Stimulated activated memory B cell treated with anti-CD40 and anti-IgM and Interleukin-4, amounts not matched to agents 10 μg/mL and 1 μg/mL and 100 μg/mL, for 72 hours (primary cell): ENCODE measurements around the gene LTB4R.

Source experiments
- ATAC-seq: fragments of 150-1000 bp; cut with Tn5 transposase; 2 replicates; pipeline ENCODE4 v1.10.0; 2021
- H3K27ac Mint-ChIP-seq: one replicate; pipeline ENCODE4 v1.8.0; 2022; ENCODE audit warnings: mild to moderate bottlenecking, mixed read lengths
- H3K27me3 Mint-ChIP-seq: one replicate; pipeline ENCODE4 v1.8.0; 2022; ENCODE audit warnings: mixed read lengths
- H3K36me3 Mint-ChIP-seq: one replicate; pipeline ENCODE4 v1.8.0; 2022; ENCODE audit warnings: mixed read lengths
- H3K4me1 Mint-ChIP-seq: one replicate; pipeline ENCODE4 v1.8.0; 2022; ENCODE audit warnings: mixed read lengths
- H3K4me3 Mint-ChIP-seq: one replicate; pipeline ENCODE4 v1.8.0; 2022; ENCODE audit warnings: mild to moderate bottlenecking, moderate library complexity, mixed read lengths
- H3K9me3 Mint-ChIP-seq: one replicate; pipeline ENCODE4 v1.8.0; 2022; ENCODE audit warnings: mixed read lengths

LTB4R gene

GRCh38 chr14:24289649-24290280, 21.5 kb upstream of the LTB4R start:
- H3K9me3 Mint-ChIP-seq, result no peaks in the 10 kb centered on the region
- H3K27me3 Mint-ChIP-seq, result no peaks in the 10 kb centered on the region
- peaks cover 43% of the 10 kb centered on the region for H3K4me1 Mint-ChIP-seq
- no peak overlapping the region for H3K27ac Mint-ChIP-seq
- peaks cover 39% of the 10 kb centered on the region for H3K36me3 Mint-ChIP-seq
- H3K4me3 Mint-ChIP-seq, result peak overlapping the region; percentile 52
- ATAC-seq, result peak; percentile 98

DNA sequence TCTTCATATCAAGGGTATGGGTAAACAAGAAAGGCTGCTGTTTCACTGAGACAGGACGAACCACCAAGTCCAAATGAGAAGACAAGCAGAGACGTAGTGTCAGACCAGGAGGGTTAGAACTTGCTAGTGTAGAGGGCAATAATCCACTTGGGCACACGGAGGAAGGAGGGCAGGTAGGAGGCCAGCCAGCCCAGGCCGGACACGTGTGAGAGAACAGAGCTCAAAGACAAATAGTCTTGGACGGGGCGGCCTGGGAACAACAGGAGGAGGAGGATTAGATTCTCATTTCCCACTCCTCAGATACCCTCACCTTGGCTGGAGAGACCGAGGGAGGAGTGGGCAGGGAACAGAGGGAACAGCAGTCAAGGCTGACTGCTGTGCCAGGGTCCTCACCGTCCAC, 20.6 kb upstream of the LTB4R start:
- Mint-ChIP-seq H3K9me3 (no peaks in the 10 kb centered on the region), H3K27ac (no peak overlapping the region), H3K4me1 (peaks cover 40% of the 10 kb centered on the region), H3K36me3 (peaks cover 46% of the 10 kb centered on the region), H3K27me3 (no peaks in the 10 kb centered on the region), H3K4me3 (no peak overlapping the region)
- ATAC-seq, result no peak

- H3K27ac Mint-ChIP-seq, result no peak overlapping the region
- peaks cover 48% of the 10 kb centered on the region for H3K4me1 Mint-ChIP-seq
- no peak for ATAC-seq
- no peaks in the 10 kb centered on the region for H3K27me3 Mint-ChIP-seq
- H3K4me3 Mint-ChIP-seq, result no peak overlapping the region
- peaks cover 55% of the 10 kb centered on the region for H3K36me3 Mint-ChIP-seq
- no peaks in the 10 kb centered on the region for H3K9me3 Mint-ChIP-seq
Observed at GRCh38 chr14:24291446-24292117, 19.7 kb upstream of the LTB4R start.

GRCh38 chr14:24292118-24292807, 19.0 kb upstream of the LTB4R start:
- Mint-ChIP-seq H3K9me3 (no peaks in the 10 kb centered on the region), H3K4me3 (no peak overlapping the region), H3K27ac (no peak overlapping the region), H3K4me1 (peaks cover 54% of the 10 kb centered on the region), H3K27me3 (no peaks in the 10 kb centered on the region), H3K36me3 (peaks cover 57% of the 10 kb centered on the region)
- no peak for ATAC-seq

DNA sequence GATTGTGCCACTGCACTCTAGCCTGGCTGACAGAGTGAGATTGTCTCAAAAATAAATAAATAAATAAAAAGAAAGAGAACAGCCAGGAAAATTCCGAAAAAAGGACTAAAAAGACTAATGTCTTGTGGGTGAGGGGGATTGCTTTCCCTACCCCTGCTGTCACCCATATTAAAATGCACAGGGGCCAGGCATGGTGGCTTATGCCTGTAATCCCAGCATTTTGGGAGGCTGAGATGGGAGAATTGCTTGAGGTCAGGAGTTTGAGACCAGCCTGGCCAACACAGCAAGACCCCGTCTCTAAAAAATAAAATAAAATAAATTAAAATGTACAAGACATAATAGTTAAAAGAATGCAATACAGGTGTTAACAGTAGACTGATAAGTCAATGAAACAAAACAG, 17.8 kb upstream of the LTB4R start:
- no peak overlapping the region for H3K4me3 Mint-ChIP-seq
- H3K9me3 Mint-ChIP-seq, result no peaks in the 10 kb centered on the region
- H3K27ac Mint-ChIP-seq, result no peak overlapping the region
- no peak for ATAC-seq
- no peaks in the 10 kb centered on the region for H3K27me3 Mint-ChIP-seq
- H3K36me3 Mint-ChIP-seq, result peaks cover 57% of the 10 kb centered on the region
- peaks cover 53% of the 10 kb centered on the region for H3K4me1 Mint-ChIP-seq

DNA sequence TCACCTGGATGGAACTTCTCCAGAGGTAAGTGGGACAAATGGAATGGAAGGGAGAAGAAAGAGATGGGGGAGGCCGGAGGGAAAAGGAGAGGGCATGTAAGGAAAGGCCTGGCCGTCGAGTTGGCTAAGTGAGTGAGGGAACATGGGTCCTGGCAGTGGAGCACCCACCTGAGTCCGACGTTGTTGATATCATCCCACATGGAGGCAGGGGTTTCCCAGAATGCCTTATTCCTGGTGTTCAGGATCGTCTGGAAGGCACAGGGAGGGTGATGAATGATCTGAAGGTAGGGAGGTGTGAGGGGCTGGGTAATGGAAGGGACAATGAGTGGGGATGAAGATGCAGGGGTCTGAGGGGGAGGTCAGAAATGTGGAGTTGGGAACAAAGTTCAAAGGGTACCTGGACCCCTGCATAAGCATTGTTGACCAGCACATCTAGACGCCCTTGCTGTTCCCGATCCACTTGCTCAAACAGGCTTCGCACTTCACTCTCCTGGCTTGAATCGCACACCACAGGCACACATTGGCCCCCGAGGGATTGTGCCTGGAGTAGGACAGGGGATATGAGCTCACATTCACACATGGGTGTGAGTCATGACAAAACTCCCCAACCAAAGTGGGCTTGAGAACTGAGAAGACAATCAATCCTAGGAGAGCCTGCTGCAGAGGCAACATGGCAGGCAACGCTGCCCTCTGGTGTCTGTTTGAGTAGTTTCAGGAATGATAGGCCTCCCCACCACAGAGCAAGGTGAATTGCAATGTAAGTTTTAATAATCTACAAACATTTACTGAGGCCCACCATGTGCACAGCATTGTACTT, 14.8 kb upstream of the LTB4R start:
- Mint-ChIP-seq H3K27me3 (no peaks in the 10 kb centered on the region), H3K4me1 (peaks cover 49% of the 10 kb centered on the region), H3K9me3 (no peaks in the 10 kb centered on the region), H3K36me3 (peaks cover 37% of the 10 kb centered on the region), H3K4me3 (no peak overlapping the region), H3K27ac (peak overlapping the region; percentile 68)
- ATAC-seq, result peak; percentile 79

- ATAC-seq, result peak; percentile 2
- H3K4me3 Mint-ChIP-seq, result no peak overlapping the region
- H3K27me3 Mint-ChIP-seq, result no peaks in the 10 kb centered on the region
- peak overlapping the region; percentile 68 for H3K27ac Mint-ChIP-seq
- peaks cover 49% of the 10 kb centered on the region for H3K4me1 Mint-ChIP-seq
- H3K36me3 Mint-ChIP-seq, result peaks cover 31% of the 10 kb centered on the region
- H3K9me3 Mint-ChIP-seq, result no peaks in the 10 kb centered on the region
Observed at GRCh38 chr14:24297190-24297964, 13.9 kb upstream of the LTB4R start.

GRCh38 chr14:24298892-24299254, 12.4 kb upstream of the LTB4R start:
- no peaks in the 10 kb centered on the region for H3K9me3 Mint-ChIP-seq
- H3K4me1 Mint-ChIP-seq, result peaks cover 47% of the 10 kb centered on the region
- no peak for ATAC-seq
- H3K27me3 Mint-ChIP-seq, result no peaks in the 10 kb centered on the region
- H3K27ac Mint-ChIP-seq, result peak overlapping the region; percentile 89
- H3K36me3 Mint-ChIP-seq, result peaks cover 35% of the 10 kb centered on the region
- peak overlapping the region; percentile 93 for H3K4me3 Mint-ChIP-seq

DNA sequence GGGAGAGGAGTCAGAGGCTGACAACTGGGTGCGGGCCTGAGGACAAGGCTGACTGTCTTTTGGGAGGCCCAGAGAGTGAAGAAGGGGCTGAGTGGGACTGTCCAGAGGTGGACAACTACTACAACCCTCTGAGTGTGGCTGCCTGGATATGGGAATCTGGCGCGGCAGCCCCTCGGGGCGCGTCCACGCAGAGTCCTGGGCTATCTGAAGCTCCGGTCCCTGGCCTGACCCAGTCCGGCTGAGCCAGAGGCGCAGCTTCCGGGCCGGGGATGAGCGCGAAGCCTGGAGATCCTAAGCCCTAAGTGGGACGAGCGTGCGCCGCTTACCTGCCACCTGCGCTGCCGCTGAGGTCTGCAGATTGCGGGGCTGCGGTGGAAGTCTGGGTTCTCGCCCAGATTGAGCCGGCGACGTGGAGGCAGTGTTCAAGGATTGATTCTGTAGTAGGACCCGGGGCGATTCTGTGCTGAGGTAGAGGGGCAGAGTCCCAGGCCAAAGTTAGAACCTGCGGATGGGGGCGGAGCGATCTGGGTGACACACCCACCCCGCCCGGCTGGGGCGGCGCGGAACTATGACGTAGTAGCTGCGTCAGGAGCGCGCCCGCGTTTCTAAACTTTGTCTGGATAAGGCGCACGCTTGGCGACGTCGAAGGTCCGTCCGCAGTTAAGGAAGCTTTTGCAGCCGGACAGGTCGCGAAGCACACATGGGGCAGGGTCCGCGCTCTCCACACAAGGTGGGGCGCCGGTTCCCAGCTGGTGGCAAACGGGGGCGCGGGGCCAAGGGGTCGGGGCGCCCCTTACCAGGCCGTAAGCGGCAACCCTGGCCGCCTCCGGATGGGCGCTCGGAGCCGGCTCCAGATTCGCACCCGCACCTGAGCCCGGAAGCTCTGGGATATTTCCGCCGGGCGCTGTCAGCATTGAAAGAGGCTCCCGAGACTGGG, 11.8 kb upstream of the LTB4R start, which contains the start of the genes DHRS1 and NOP9:
TSS of gene DHRS1 (minus strand) at position 526 of the 937 bp plus-strand sequence. CDS start 674 bp downstream, outside the sequence.
TSS of gene NOP9 (plus strand) at position 596 of the 937 bp plus-strand sequence. CDS start at position 701, 105 bp downstream.
- peak within 1 kb of the TSS; percentile 89 for H3K27ac Mint-ChIP-seq
- H3K27me3 Mint-ChIP-seq, result no peaks in the 10 kb centered on the region
- peaks cover 36% of the 10 kb centered on the region for H3K36me3 Mint-ChIP-seq
- peak; percentile 92 for ATAC-seq
- no peaks in the 10 kb centered on the region for H3K9me3 Mint-ChIP-seq
- peak within 1 kb of the TSS; percentile 93 for H3K4me3 Mint-ChIP-seq
- H3K4me1 Mint-ChIP-seq, result peaks cover 47% of the 10 kb centered on the region

GRCh38 chr14:24300326-24300980, 10.8 kb upstream of the LTB4R start:
- Mint-ChIP-seq H3K4me3 (peak overlapping the region; percentile 93), H3K36me3 (peaks cover 37% of the 10 kb centered on the region), H3K27me3 (no peaks in the 10 kb centered on the region), H3K27ac (peak overlapping the region; percentile 89), H3K9me3 (no peaks in the 10 kb centered on the region), H3K4me1 (peaks cover 47% of the 10 kb centered on the region)
- ATAC-seq, result no peak

GRCh38 chr14:24304019-24304387, 7.3 kb upstream of the LTB4R start:
- no peak overlapping the region for H3K27ac Mint-ChIP-seq
- H3K4me1 Mint-ChIP-seq, result peaks cover 31% of the 10 kb centered on the region
- no peaks in the 10 kb centered on the region for H3K27me3 Mint-ChIP-seq
- no peak overlapping the region for H3K4me3 Mint-ChIP-seq
- no peak for ATAC-seq
- H3K9me3 Mint-ChIP-seq, result no peaks in the 10 kb centered on the region
- H3K36me3 Mint-ChIP-seq, result peaks cover 41% of the 10 kb centered on the region

GRCh38 chr14:24307156-24307574, 4.1 kb upstream of the LTB4R start:
- no peak overlapping the region for H3K27ac Mint-ChIP-seq
- H3K9me3 Mint-ChIP-seq, result no peaks in the 10 kb centered on the region
- peaks cover 38% of the 10 kb centered on the region for H3K4me1 Mint-ChIP-seq
- no peak overlapping the region for H3K4me3 Mint-ChIP-seq
- H3K36me3 Mint-ChIP-seq, result peaks cover 48% of the 10 kb centered on the region
- no peak for ATAC-seq
- H3K27me3 Mint-ChIP-seq, result no peaks in the 10 kb centered on the region
